GM19455 (cell line): ENCODE measurements around the gene MAPRE3.

Source experiments
- ATAC-seq: cut with Tn5 transposase; IDR thresholded peaks from one replicate; pipeline ENCODE4 v1.9.1; 2021; ENCODE audit not compliant: unreplicated experiment

Gene MAPRE3

GRCh38 chr2:27010139-27010538 is 39.7 kb downstream of the MAPRE3 start:
- ATAC-seq: no peak

GRCh38 chr2:27013738-27014137 is 43.3 kb downstream of the MAPRE3 start:
- no peak for ATAC-seq

- no peak for ATAC-seq
These were observed 44.5 kb downstream of the MAPRE3 start for GRCh38 chr2:27014771-27015433.

GRCh38 chr2:27016801-27017325 is 46.4 kb downstream of the MAPRE3 start:
- ATAC-seq: no peak

- ATAC-seq: no peak
These were observed 47.7 kb downstream of the MAPRE3 start for GRCh38 chr2:27018142-27018541.

- no peak for ATAC-seq
These were observed 49.0 kb downstream of the MAPRE3 start for GRCh38 chr2:27019459-27019858.

- no peak for ATAC-seq
These were observed 49.8 kb downstream of the MAPRE3 start for GRCh38 chr2:27019931-27020855.

GRCh38 chr2:27021253-27022049 is 51.0 kb downstream of the MAPRE3 start:
- ATAC-seq: no peak

GRCh38 chr2:27023740-27024139 is 53.3 kb downstream of the MAPRE3 start:
- no peak for ATAC-seq

- ATAC-seq: no peak
These were observed 53.8 kb downstream of the MAPRE3 start for GRCh38 chr2:27024188-27024587.

GRCh38 chr2:27024812-27025211 is 54.4 kb downstream of the MAPRE3 start:
- no peak for ATAC-seq

GRCh38 chr2:27025281-27025800 is 54.9 kb downstream of the MAPRE3 start:
- no peak for ATAC-seq

- no peak for ATAC-seq
These were observed 55.7 kb downstream of the MAPRE3 start for GRCh38 chr2:27025861-27026851.

GRCh38 chr2:27027211-27027651 is 56.8 kb downstream of the MAPRE3 start:
- no peak for ATAC-seq

- ATAC-seq: no peak
These were observed 58.6 kb downstream of the MAPRE3 start for GRCh38 chr2:27029051-27029450.

GRCh38 chr2:27032495-27033252 is 62.2 kb downstream of the MAPRE3 start, which contains the start of gene TMEM214:
TMEM214 (plus strand) TSS chr2:27032965; CDS start chr2:27033016, 51 bp downstream.
- peak; percentile 83 for ATAC-seq

GRCh38 chr2:27033253-27033852 is 62.9 kb downstream of the MAPRE3 start:
- peak; percentile 3 for ATAC-seq

- ATAC-seq: no peak
These were observed 67.6 kb downstream of the MAPRE3 start for GRCh38 chr2:27038012-27038411.
